Epithelial cell of esophagus (primary cell): ENCODE results near the gene SLC30A7.

Experiments used
- DNase-seq: peaks from one replicate; pipeline ENCODE4 v3.0.0; 2010; ENCODE audit warnings: low read depth
- H3K4me3 ChIP-seq: 2 replicates; pipeline ENCODE4 v1.5.1; 2011; ENCODE audit warnings: mild to moderate bottlenecking, low read length, control low read depth
- CTCF ChIP-seq: IDR thresholded peaks from 2 replicates; pipeline ENCODE4 v1.5.1; 2011; ENCODE audit warnings: low read depth, mild to moderate bottlenecking, low read length, control low read depth, inconsistent platforms; ENCODE audit not compliant: insufficient read depth; ENCODE audit errors: missing control alignments

SLC30A7 gene

GRCh38 chr1:100960098-100960497, 64.2 kb downstream of the SLC30A7 start:
- no peak for TF ChIP-seq CTCF
- DNase-seq, result no peak
- H3K4me3 ChIP-seq, result no peak overlapping the region

DNA sequence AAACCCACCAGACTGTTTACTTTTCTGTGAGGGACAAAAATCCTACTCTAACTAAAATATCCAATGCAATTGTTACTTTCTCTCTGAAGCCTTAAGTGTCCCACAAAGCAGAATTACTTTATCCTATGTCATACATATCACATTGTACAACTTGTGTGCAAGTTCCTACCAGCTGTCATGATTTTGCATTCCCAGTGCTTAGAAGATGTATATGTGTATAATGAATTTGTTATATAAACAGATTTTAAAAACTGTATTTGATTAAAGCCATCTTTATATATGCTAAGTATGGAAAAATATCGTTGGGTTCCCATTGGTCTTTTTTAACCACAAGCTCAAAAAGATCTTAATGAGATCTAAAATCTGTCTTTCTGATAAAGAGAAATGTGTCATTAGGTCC, 72.7 kb downstream of the SLC30A7 start:
- DNase-seq, result no peak
- H3K4me3 ChIP-seq, result no peak overlapping the region
- TF ChIP-seq CTCF, result no peak

- no peak for TF ChIP-seq CTCF
- DNase-seq, result no peak
- no peak overlapping the region for H3K4me3 ChIP-seq
Measured at GRCh38 chr1:100969327-100969726, 73.4 kb downstream of the SLC30A7 start.

DNA sequence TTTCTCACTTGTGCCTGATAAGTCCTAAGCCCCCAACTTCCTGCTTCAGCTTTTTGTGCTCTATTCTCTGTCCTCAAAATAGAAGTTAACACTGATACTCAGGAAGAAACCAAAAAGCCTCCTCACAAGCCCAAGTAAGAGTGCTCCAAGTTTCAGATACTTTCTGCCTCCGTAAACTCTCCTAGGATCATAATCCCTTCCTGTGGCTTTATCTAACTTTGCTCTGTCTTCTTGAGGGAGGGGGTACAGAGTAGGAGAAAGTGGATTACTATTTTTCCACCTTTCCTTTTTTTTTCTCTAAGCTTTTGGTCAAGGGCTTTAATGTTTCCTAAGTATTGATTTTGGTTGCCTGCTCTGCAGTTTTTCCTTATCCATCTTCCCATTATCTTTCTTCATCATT, 75.1 kb downstream of the SLC30A7 start:
- no peak for TF ChIP-seq CTCF
- DNase-seq, result no peak

DNA sequence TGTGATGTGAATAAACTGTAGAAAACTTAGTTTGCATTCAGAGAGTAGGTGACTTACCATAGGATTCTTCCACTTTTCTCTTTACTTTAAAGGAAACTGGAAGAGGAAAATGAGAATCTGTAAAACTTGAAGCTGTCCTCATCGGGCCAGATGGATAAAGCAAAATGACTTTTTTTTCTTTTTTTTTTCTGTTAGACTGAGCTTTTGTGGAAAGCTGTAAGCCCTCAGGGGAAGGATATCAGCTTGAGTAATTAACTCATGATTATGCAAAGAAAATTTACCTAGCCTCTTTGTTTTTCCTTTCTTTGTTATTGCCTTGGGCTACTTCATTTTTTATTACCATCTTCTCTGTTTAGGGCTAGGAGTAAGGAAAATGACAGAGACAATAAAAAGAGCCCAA, 76.3 kb downstream of the SLC30A7 start:
- TF ChIP-seq CTCF, result no peak
- no peak for DNase-seq
- H3K4me3 ChIP-seq, result no peak overlapping the region

More for the DNA sequence above, 75.1 kb downstream of the SLC30A7 start:
- no peak overlapping the region for H3K4me3 ChIP-seq

DNA sequence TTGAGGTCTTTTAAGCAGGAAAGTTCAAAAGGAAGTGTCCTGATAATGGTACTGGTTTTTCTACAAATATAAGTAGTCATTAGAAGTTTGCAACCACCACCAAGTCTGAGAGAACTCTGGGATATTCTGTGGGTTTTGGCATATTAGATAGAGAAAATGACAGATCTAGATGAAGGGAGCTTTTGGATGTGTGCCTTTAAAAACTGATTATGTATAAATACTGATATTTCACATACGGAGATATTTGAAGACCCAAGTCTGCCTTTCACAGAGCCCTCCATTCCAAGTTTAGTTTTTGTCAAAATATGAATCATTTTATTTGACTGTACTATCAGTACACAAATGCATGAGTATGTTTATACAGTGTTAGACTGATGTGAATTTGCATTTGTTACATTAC, 81.0 kb downstream of the SLC30A7 start:
- TF ChIP-seq CTCF, result no peak
- no peak for DNase-seq

DNA sequence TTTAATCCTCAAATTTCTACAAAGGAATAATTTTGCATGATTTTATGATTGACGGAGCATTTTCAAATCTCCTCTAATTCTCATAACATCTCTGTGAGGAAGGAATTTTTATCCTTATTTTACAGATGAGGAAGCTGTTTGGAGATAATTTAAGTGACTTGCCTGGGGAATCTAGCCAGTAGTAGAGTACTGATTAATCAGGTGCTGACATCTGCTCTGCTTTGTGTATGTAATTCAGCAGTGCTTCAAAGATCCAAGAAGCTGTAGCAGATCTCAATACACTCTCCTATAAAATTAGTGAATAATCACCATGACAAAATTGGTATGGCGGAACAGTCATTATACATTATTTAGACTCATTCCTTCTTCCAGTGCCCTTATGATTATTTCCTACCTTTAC, 83.7 kb downstream of the SLC30A7 start:
- no peak overlapping the region for H3K4me3 ChIP-seq
- no peak for TF ChIP-seq CTCF
- DNase-seq, result no peak

More for the DNA sequence above, 81.0 kb downstream of the SLC30A7 start:
- H3K4me3 ChIP-seq, result no peak overlapping the region
